Superior temporal gyrus (tissue), 1 donor: ENCODE data around the gene GRK4.

Source experiments
- DNase-seq: peaks from one replicate; pipeline ENCODE4 v3.0.0-alpha.2; 2016; ENCODE audit errors: extremely low spot score

The GRK4 gene

GRCh38 chr4:3011456-3012220 lies 48.3 kb downstream of the GRK4 start:
- no peak for DNase-seq

- DNase-seq, result no peak
Measured at GRCh38 chr4:3013323-3013722, 50.0 kb downstream of the GRK4 start.

GRCh38 chr4:3013839-3014350 lies 50.5 kb downstream of the GRK4 start:
- no peak for DNase-seq

- no peak for DNase-seq
Measured at GRCh38 chr4:3016961-3017360, 53.6 kb downstream of the GRK4 start.

GRCh38 chr4:3017504-3017903 lies 54.1 kb downstream of the GRK4 start:
- DNase-seq, result no peak

GRCh38 chr4:3019145-3019846 lies 55.9 kb downstream of the GRK4 start:
- DNase-seq, result no peak

GRCh38 chr4:3021127-3021526 lies 57.8 kb downstream of the GRK4 start:
- no peak for DNase-seq

- DNase-seq, result no peak
Measured at GRCh38 chr4:3021627-3022026, 58.3 kb downstream of the GRK4 start.

- DNase-seq, result no peak
Measured at GRCh38 chr4:3022112-3022511, 58.7 kb downstream of the GRK4 start.

GRCh38 chr4:3022651-3023050 lies 59.3 kb downstream of the GRK4 start:
- no peak for DNase-seq

- DNase-seq, result no peak
Measured at GRCh38 chr4:3025881-3026280, 62.5 kb downstream of the GRK4 start.

- DNase-seq, result no peak
Measured at GRCh38 chr4:3026540-3026939, 63.2 kb downstream of the GRK4 start.

- no peak for DNase-seq
Measured at GRCh38 chr4:3029464-3029863, 66.1 kb downstream of the GRK4 start.

GRCh38 chr4:3030566-3031356 lies 67.4 kb downstream of the GRK4 start:
- DNase-seq, result no peak

- DNase-seq, result no peak
Measured at GRCh38 chr4:3031357-3032082, 68.1 kb downstream of the GRK4 start.

- no peak for DNase-seq
Measured at GRCh38 chr4:3034231-3034630, 70.9 kb downstream of the GRK4 start.

- no peak for DNase-seq
Measured at GRCh38 chr4:3035249-3035648, 71.9 kb downstream of the GRK4 start.

GRCh38 chr4:3035674-3036073 lies 72.3 kb downstream of the GRK4 start:
- no peak for DNase-seq

- DNase-seq, result no peak
Measured at GRCh38 chr4:3036131-3036952, 73.0 kb downstream of the GRK4 start.

- no peak for DNase-seq
Measured at GRCh38 chr4:3037957-3038461, 74.6 kb downstream of the GRK4 start.
